ENCODE results near the gene DENND4B. TPM values are rescaled to one million over a fixed set of nuclear protein-coding genes. Genes with fewer than 3 reads are reported as not detected.

DENND4B gene
- total RNA-seq, 1 donor from 2014 or later: 18.8 TPM

DNA sequence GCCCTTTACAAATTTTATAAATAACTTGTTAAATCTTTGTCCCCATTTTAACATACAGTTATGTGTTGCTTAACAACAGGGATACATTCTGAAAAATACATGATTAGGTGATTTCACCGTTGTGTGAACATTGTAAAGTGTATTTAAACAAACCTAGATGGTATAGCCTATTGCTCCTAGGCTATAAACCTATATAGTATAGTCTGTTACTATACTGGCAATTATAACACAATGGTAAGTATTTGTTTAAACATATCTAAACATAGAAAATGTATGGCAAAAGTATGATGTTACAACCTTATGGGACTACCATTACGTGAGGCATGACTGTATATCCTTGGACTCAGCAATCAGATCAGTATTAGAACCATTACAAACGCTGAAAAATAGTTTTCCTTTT, 60.4 kb downstream of the DENND4B start:
- DNase-seq: no peak

DNA sequence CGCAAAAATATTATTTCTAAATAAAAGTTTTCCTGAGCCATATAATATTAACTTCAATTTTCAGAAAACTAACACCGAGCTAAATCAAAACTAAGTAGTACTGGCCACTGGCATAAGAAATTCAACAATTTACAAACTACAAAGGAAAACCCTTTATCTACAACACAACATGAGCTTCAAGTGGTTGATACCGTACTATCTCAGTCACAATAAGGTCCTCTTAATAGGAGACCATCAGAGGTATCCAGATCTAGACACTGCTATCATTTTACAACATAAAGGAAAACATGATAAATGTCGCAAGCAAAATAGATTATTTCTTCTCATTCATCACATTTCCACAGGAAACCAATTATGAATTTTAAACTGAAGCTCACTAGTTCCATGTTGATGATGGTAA, 63.3 kb downstream of the DENND4B start:
- no peak for DNase-seq

DNA sequence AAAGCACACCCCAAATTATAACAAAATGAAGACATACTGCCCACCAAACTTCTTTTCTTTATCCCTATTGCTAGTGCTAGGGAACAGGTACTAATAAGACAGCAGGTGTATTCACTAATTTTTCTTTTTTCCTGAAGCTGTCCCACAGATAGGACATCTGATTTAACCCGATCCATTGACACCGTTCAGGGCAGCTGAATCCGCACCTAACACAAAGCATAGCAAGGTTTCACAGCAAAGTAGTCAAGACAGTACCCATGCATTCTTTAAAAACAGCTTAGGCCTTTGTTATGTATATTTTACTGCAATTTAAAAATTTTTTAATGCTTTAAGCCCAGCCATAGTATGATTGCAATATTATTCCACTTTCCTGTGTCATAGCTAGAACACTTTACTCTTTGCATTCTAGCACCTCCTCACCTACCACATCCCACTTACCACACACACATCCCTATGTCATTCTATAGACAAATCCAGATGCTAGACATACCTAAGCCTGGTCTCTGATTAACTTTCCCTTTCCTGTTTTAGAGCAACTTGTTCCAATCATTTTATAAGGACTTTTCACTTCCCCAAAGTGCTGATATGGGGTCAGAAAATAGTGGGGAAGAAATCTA, 64.1 kb downstream of the DENND4B start:
- no peak for DNase-seq

DNA sequence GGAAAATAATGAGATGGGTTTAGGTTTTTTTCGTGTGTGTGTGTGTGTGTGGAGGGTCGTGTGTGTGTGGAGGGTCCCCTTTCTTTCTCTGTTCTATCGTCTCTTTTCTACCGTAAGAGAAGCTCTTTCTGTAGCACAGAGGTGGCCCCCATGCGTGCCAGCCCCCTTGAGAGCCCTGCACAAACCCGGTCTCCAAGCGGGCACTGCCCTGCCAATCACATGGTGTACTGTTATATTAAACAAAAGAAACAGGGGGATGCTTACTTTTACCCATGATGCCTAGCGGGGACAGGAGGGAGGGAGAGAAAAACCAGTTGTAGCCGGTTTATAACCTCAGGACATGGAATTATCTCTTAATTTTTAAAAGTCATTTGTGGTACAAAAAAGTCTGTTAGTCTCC, 64.8 kb downstream of the DENND4B start:
- peak; percentile 39 for DNase-seq

DNA sequence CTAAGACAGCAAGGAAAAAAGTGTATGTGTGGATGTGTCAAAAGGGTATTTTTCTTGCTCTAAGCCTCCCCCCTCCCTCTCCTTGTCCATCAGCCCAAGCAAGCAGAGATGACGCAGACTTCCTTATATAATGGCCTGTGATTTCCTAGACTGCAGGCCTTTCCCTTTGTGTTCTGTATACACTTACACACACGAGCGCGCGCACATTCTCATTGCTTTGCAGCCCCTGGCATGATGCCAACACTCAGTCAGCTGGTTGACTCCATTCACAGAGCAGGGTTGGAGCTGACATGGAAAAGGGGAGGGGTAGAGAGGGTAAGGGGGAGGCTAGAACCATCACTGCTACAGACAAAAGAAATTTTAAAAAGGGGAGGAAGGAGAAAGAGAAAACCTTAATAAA, 65.6 kb downstream of the DENND4B start:
- peak; percentile 96 for DNase-seq

DNA sequence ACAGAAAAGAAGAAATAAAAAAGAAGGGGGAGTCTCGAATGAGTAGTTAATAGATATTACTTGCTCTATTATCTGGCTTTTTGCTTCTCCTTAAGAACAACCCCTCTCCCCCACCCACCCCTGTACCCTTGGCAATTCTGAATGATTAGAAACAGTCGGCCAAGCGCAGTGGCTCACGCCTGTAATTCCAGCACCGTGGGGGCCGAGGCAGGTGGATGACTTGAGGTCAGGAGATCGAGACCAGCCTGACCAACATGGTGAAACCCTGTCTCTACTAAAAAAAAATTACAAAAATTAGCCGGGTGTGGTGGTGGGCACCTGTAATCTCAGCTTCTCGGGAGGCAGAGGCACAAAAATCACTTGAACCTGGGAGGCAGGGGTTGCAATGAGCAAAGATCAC, 66.5 kb downstream of the DENND4B start:
- no peak for DNase-seq

Small RNA genes within 50 kb of the gene (small RNA-seq; reads per million reads assigned to genes)
- gene AL831737.1 (ENCODE audit: low replicate concordance) (not detected), gene MIR6737 (ENCODE audit: low replicate concordance) (not detected)

Other genes starting within 250 kb of the DENND4B start
- 40.5 TPM for gene INTS3, start 218.7 kb downstream of the DENND4B start, total RNA-seq
- gene SLC27A3, start 171.3 kb downstream of the DENND4B start, total RNA-seq: 25.0 TPM
- gene GATAD2B, start 23.7 kb downstream of the DENND4B start, total RNA-seq: 12.6 TPM
- 5.1 TPM for gene CRTC2, start 11.9 kb upstream of the DENND4B start, total RNA-seq
- 38.8 TPM for gene SLC39A1, start 16.8 kb upstream of the DENND4B start, total RNA-seq
- gene CREB3L4, start 21.2 kb upstream of the DENND4B start, total RNA-seq: 10.7 TPM
- gene JTB, start 31.0 kb upstream of the DENND4B start, total RNA-seq: 73.8 TPM
- 38.7 TPM for gene RAB13, start 39.6 kb upstream of the DENND4B start, total RNA-seq
- gene RPS27, start 44.0 kb upstream of the DENND4B start, total RNA-seq: 2,280 TPM
- 0.10 TPM for gene NUP210L, start 208.4 kb upstream of the DENND4B start, total RNA-seq
- gene TPM3, start 245.4 kb upstream of the DENND4B start, total RNA-seq: 166 TPM